H1 (cell line): Measurements from ENCODE around the gene FRMD4A. TPM values are rescaled to one million over a fixed set of nuclear protein-coding genes. Genes with fewer than 3 reads are reported as not detected.

ENCODE experiments used
- CTCF ChIA-PET: fragments of 300-600 bp; sonication (Branson Sonifier 250); formaldehyde crosslinking; loops from one replicate; lab custom pipeline; 2021; ENCODE audit not compliant: partially characterized antibody; lab: Charles Lee
- POLR2A ChIA-PET: fragments of 300-600 bp; sonication (Branson Sonifier 250); formaldehyde crosslinking; loops from one replicate; lab custom pipeline; 2021; ENCODE audit warnings: inconsistent platforms; ENCODE audit not compliant: partially characterized antibody; lab: Charles Lee
- DNase-seq, 2 experiments: peaks; one replicate each; pipeline versions ENCODE4 v3.0.0 to v3.0.0-alpha.2; 2010 to 2022; ENCODE audit warnings: low spot score in 2 of 2, low read depth in 1 of 2, mixed read lengths in 1 of 2
- FAIRE-seq: peaks from 2 replicates; lab custom pipeline; 2011; peaks lifted over from hg19 to GRCh38; lab: Jason Lieb, UNC
- H2AFZ ChIP-seq: 2 replicates; pipeline ENCODE4 v1.8.1; 2012; ENCODE audit warnings: low read length, inconsistent platforms
- H2AK5ac ChIP-seq: 2 replicates; pipeline ENCODE4 v1.6.1; 2013; ENCODE audit warnings: low read depth, low read length
- H2BK120ac ChIP-seq: replicated peaks from 2 replicates; pipeline ENCODE3; 2013; ENCODE audit warnings: low read depth, low read length, inconsistent platforms
- H2BK12ac ChIP-seq: 2 replicates; pipeline ENCODE4 v1.6.1; 2013; ENCODE audit warnings: low read depth, low read length
- H2BK15ac ChIP-seq: 2 replicates; pipeline ENCODE4 v1.6.1; 2013; ENCODE audit warnings: low read length
- H2BK20ac ChIP-seq: 2 replicates; pipeline ENCODE4 v1.6.1; 2013; ENCODE audit warnings: low read length
- H2BK5ac ChIP-seq: 2 replicates; pipeline ENCODE4 v1.6.1; 2013; ENCODE audit warnings: low read depth, low read length
- H3K14ac ChIP-seq: 2 replicates; pipeline ENCODE4 v1.6.1; 2013; ENCODE audit warnings: inconsistent platforms; ENCODE audit not compliant: insufficient read length
- H3K18ac ChIP-seq: 2 replicates; pipeline ENCODE4 v1.6.1; 2013; ENCODE audit warnings: low read length; ENCODE audit errors: extremely low read depth
- H3K23ac ChIP-seq: 2 replicates; pipeline ENCODE4 v1.6.1; 2013; ENCODE audit warnings: inconsistent platforms; ENCODE audit not compliant: insufficient read length
- H3K23me2 ChIP-seq: 2 replicates; pipeline ENCODE4 v1.6.1; 2013; ENCODE audit warnings: low read depth, low read length
- H3K27ac ChIP-seq: 2 replicates; pipeline ENCODE4 v1.6.1; 2011; ENCODE audit warnings: low read depth, low read length, inconsistent platforms
- H3K27me3 ChIP-seq, 4 experiments: replicated peaks in 1 of 4; 1 replicate in 1 of 4; 2 replicates in 3 of 4; pipeline versions ENCODE4 v1.6.1 to v1.8.1; 2011 to 2013; ENCODE audit warnings: low read length in 3 of 4, mild to moderate bottlenecking in 3 of 4, inconsistent platforms in 2 of 4, mixed read lengths in 2 of 4, moderate library complexity in 1 of 4; ENCODE audit not compliant: control insufficient read depth in 3 of 4, insufficient read depth in 3 of 4; ENCODE audit errors: extremely low read depth in 1 of 4
- H3K36me3 ChIP-seq, 4 experiments: 2 replicates each; pipeline versions ENCODE4 v1.6.1 to v1.8.1; 2011 to 2013; ENCODE audit warnings: mild to moderate bottlenecking in 4 of 4, low read length in 3 of 4, moderate library complexity in 2 of 4, control low read depth in 1 of 4, inconsistent platforms in 1 of 4; ENCODE audit not compliant: insufficient read depth in 4 of 4, control insufficient read depth in 2 of 4
- H3K4ac ChIP-seq: replicated peaks from 2 replicates; pipeline ENCODE3; 2013; ENCODE audit warnings: low read length, low read depth, mixed read lengths, inconsistent platforms; ENCODE audit not compliant: insufficient read length
- H3K4me1 ChIP-seq, 4 experiments: replicated peaks in 1 of 4; 1 replicate in 1 of 4; 2 replicates in 3 of 4; pipeline versions ENCODE4 v1.6.1 to v1.8.1; 2011 to 2013; ENCODE audit warnings: low read length in 3 of 4, inconsistent platforms in 2 of 4, mixed read lengths in 1 of 4; ENCODE audit not compliant: insufficient read depth in 4 of 4, control insufficient read depth in 3 of 4
- H3K4me2 ChIP-seq, 2 experiments: 2 replicates each; pipeline versions ENCODE4 v1.6.1 to v1.8.1; 2011 to 2013; ENCODE audit warnings: low read depth in 2 of 2, low read length in 2 of 2, control low read depth in 1 of 2, inconsistent platforms in 1 of 2, mild to moderate bottlenecking in 1 of 2; ENCODE audit not compliant: insufficient read depth in 1 of 2
- H3K4me3 ChIP-seq, 4 experiments: fragments of 200-600, 300-600 bp in 1 of 4; sonication (generic), shearing (Covaris generic), sonication (Bioruptor Twin) in 1 of 4; 2 replicates each; pipeline versions ENCODE4 v1.5.1 to v1.8.1; 2011 to 2016; ENCODE audit warnings: low read length in 4 of 4, low read depth in 3 of 4, control low read depth in 2 of 4, inconsistent platforms in 2 of 4, mild to moderate bottlenecking in 2 of 4, mixed read lengths in 1 of 4, moderate library complexity in 1 of 4; ENCODE audit not compliant: insufficient read depth in 2 of 4; ENCODE audit errors: extremely low read depth in 1 of 4
- H3K56ac ChIP-seq: replicated peaks from 2 replicates; pipeline ENCODE3; 2013; ENCODE audit warnings: low read depth, mild to moderate bottlenecking, mixed read lengths, low read length, inconsistent platforms; ENCODE audit not compliant: insufficient read length
- H3K79me1 ChIP-seq: 2 replicates; pipeline ENCODE4 v1.6.1; 2013; ENCODE audit warnings: low read depth, low read length, control low read depth
- H3K79me2 ChIP-seq, 2 experiments: 2 replicates each; pipeline versions ENCODE4 v1.6.1 to v1.8.1; 2012 to 2013; ENCODE audit warnings: low read length in 2 of 2, mild to moderate bottlenecking in 2 of 2, inconsistent platforms in 1 of 2; ENCODE audit not compliant: insufficient read depth in 2 of 2, control insufficient read depth in 1 of 2
- H3K9ac ChIP-seq, 4 experiments: replicated peaks in 1 of 4; 1 replicate in 1 of 4; 2 replicates in 3 of 4; pipeline versions ENCODE4 v1.6.1 to v1.8.1; 2011 to 2013; ENCODE audit warnings: low read depth in 3 of 4, low read length in 3 of 4, control low read depth in 2 of 4, mild to moderate bottlenecking in 2 of 4, moderate library complexity in 2 of 4, inconsistent platforms in 1 of 4; ENCODE audit errors: extremely low read depth in 1 of 4
- H3K9me3 ChIP-seq, 2 experiments: 2 replicates each; pipeline versions ENCODE4 v1.6.1 to v1.8.1; 2012 to 2013; ENCODE audit warnings: mild to moderate bottlenecking in 2 of 2, moderate library complexity in 2 of 2, control low read depth in 1 of 2, inconsistent platforms in 1 of 2, low read depth in 1 of 2, low read length in 1 of 2, mixed read lengths in 1 of 2; ENCODE audit not compliant: insufficient read depth in 2 of 2
- H4K20me1 ChIP-seq, 2 experiments: replicated peaks in 1 of 2; 2 replicates each; pipeline versions ENCODE3 to v1.8.1; 2011 to 2013; ENCODE audit warnings: inconsistent platforms in 2 of 2, low read length in 2 of 2, mild to moderate bottlenecking in 1 of 2; ENCODE audit not compliant: insufficient read depth in 2 of 2, control insufficient read depth in 1 of 2
- H4K5ac ChIP-seq: 2 replicates; pipeline ENCODE4 v1.6.1; 2013; ENCODE audit warnings: low read length, low read depth, mixed read lengths, inconsistent platforms; ENCODE audit not compliant: insufficient read length
- H4K8ac ChIP-seq: 2 replicates; pipeline ENCODE4 v1.8.0; 2013; ENCODE audit warnings: mild to moderate bottlenecking, moderate library complexity, low read length, inconsistent platforms; ENCODE audit not compliant: insufficient read depth; ENCODE audit errors: extremely low read depth
- H4K91ac ChIP-seq: replicated peaks from 2 replicates; pipeline ENCODE3; 2013; ENCODE audit warnings: low read length, mixed read lengths, inconsistent platforms; ENCODE audit not compliant: insufficient read length
- MAFK ChIP-seq: IDR thresholded peaks from 2 replicates; pipeline ENCODE4 v1.6.1; 2012; ENCODE audit warnings: low read depth, mild to moderate bottlenecking, improper control_type of control experiment, low read length
- POU5F1 ChIP-seq: IDR thresholded peaks from 2 replicates; pipeline ENCODE4 v1.6.1; 2011; ENCODE audit warnings: low read depth, mild to moderate bottlenecking, low read length, moderate library complexity
- RAD21 ChIP-seq, 2 experiments: IDR thresholded peaks in 1 of 2; conservative IDR thresholded peaks in 1 of 2; 2 replicates each; pipeline ENCODE4 v1.6.1; 2011; ENCODE audit warnings: low read depth in 2 of 2, low read length in 2 of 2, improper control_type of control experiment in 1 of 2, inconsistent platforms in 1 of 2, mild to moderate bottlenecking in 1 of 2, moderate library complexity in 1 of 2
- SP1 ChIP-seq: IDR thresholded peaks from 2 replicates; pipeline ENCODE4 v1.6.1; 2011; ENCODE audit warnings: low read depth, low read length
- SUZ12 ChIP-seq: fragments of 200-600 bp; sonication (generic); IDR thresholded peaks from 2 replicates; pipeline ENCODE4 v1.6.1; 2012; ENCODE audit warnings: mild to moderate bottlenecking, inconsistent platforms, low read length, moderate library complexity, mixed read lengths
- TCF12 ChIP-seq: IDR thresholded peaks from 2 replicates; pipeline ENCODE4 v1.6.1; 2011; ENCODE audit warnings: low read depth, mild to moderate bottlenecking, low read length
- WGBS, 2 experiments: shearing (Covaris generic) in 1 of 2; methylation state at CpG; one replicate each; pipeline versions ENCODE4 v1.1.6 to v1.1.7; 2013 to 2015; ENCODE audit warnings: low lambda C conversion rate in 2 of 2, mixed read lengths in 2 of 2, inconsistent platforms in 1 of 2, low coverage in 1 of 2, missing lambda C conversion rate in 1 of 2; ENCODE audit not compliant: insufficient replicate concordance in 2 of 2, insufficient coverage in 1 of 2, insufficient read length in 1 of 2; ENCODE audit errors: extremely low coverage in 1 of 2, missing lambda C conversion rate in 1 of 2; 5-methylcytosine and 5-hydroxymethylcytosine counted together
- polyA plus RNA-seq, 7 experiments: library from polyadenylated mRNA; depleted of rRNA in 3 of 7; stranded (reverse) in 5 of 7; unstranded in 2 of 7; fragments of >200 nt in 5 of 7; fragments of 200-250 nt in 2 of 7; gene quantifications; 1 replicate in 5 of 7; 2 replicates in 1 of 7; 4 replicates in 1 of 7; pipeline versions ENCODE4 v1.2.1 to v1.2.3, GENCODE V29; 2011 to 2013; ENCODE audit warnings: missing spikeins in 2 of 7, mixed read lengths in 2 of 7
- total RNA-seq: library from RNA; stranded (reverse); fragmentation: NEBNext Ultra II Directional; extraction: Animal tissue kit (Norgen Biotek cat#: 25700); gene quantifications from 2 replicates; pipeline ENCODE4 v1.2.1, GENCODE V29; 2021

The FRMD4A gene
- total and polyA plus RNA-seq, 2 of the 8 experiments (the other 6 are each of a cell fraction or from before 2014, with no cell fraction given): 38.6 to 39.6 TPM

DNA sequence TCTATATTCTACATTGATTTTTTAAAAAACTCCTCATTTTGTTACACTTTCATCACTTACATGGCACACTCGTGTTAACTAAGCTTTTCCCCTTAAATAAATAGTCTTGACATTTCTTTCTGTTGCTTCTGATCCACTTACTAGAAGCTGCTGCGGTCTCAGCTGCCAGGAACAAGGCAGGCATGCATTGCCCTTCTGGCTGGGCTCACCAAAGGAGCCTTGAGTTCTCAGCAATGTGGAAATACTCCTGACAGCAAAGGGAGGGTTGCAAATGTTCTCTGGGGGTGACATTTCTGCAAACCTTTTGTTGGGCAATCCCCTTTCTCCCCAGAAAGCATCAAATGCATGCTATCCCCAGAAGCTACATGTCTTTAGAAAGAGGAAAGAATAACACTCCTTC is 393.9 kb downstream of the FRMD4A start:
- Histone ChIP-seq H2BK5ac (no peak overlapping the region), H3K9me3 (no peaks in the 10 kb centered on the region), H3K14ac (no peak overlapping the region), H3K23me2 (no peaks in the 10 kb centered on the region), H3K18ac (no peak overlapping the region), H4K8ac (no peak overlapping the region), H3K4me1 (peaks cover 0 to 4% (median 0%) of the 10 kb centered on the region in 4 experiments; a peak in 1 of 7 replicates), H3K36me3 (no peaks in the 10 kb centered on the region), H4K91ac (no peak overlapping the region), H3K4me3 (no peak overlapping the region), H3K79me2 (no peaks in the 10 kb centered on the region), H3K23ac (no peak overlapping the region)
- TF ChIP-seq TCF12 (no peak), MAFK (no peak), RAD21 (IDR thresholded peaks at IDR 0.05 in 1 of 2, conservative IDR thresholded peaks at IDR 0.05 in 1 of 2; ENCODE audit: low read depth in 2 of 2, low read length in 2 of 2) (no peak), SP1 (no peak), SUZ12 (no peak), POU5F1 (no peak)
- TF ChIP-seq, all 59 proteins: peak for 0
- no peak overlapping the region for H2BK12ac ChIP-seq
- no peak overlapping the region for H4K5ac ChIP-seq
- H3K9ac ChIP-seq: no peak overlapping the region
- H3K27ac ChIP-seq: no peak overlapping the region
- H3K56ac ChIP-seq: no peak overlapping the region
- H3K79me1 ChIP-seq: no peaks in the 10 kb centered on the region
- no peak for DNase-seq
- H2BK20ac ChIP-seq: no peak overlapping the region
- no peak overlapping the region for H2AK5ac ChIP-seq
- ChIA-PET POLR2A (no interaction called here), CTCF (interaction anchor here (0.6 to 1.2 kb wide), 3 partner anchors 9 to 14 kb away, joined by 3 to 4 read pairs (median 3); no protein-coding TSS in a partner anchor)
- H3K27me3 ChIP-seq: no peaks in the 10 kb centered on the region; a peak in 1 of 7 replicates
- no peak overlapping the region for H3K4ac ChIP-seq
- H4K20me1 ChIP-seq: no peaks in the 10 kb centered on the region
- 90% methylated on average over 2 of the region's 2 CpGs; no CpG with 5 or more reads in 1 of the 2 experiments for WGBS, 2 experiments
- no peak for FAIRE-seq
- no peak overlapping the region for H2BK15ac ChIP-seq
- H3K4me2 ChIP-seq: no peak overlapping the region
- no peak overlapping the region for H2AFZ ChIP-seq
- no peak overlapping the region for H2BK120ac ChIP-seq
